HG02798 (cell line): ENCODE measurements around the gene AKR1C4.
"Not testable (repeated sequence)": the region's sequence is repeated elsewhere in the genome, so short reads cannot be mapped to it uniquely, and the experiment has no call there.

ENCODE experiments used
- ATAC-seq: cut with Tn5 transposase; IDR thresholded peaks from one replicate; pipeline ENCODE4 v1.9.1; 2021; ENCODE audit warnings: mild to moderate bottlenecking; ENCODE audit not compliant: unreplicated experiment, poor library complexity

The AKR1C4 gene

GRCh38 chr10:5199398-5199797 lies 2.8 kb downstream of the AKR1C4 start:
- no peak for ATAC-seq

DNA sequence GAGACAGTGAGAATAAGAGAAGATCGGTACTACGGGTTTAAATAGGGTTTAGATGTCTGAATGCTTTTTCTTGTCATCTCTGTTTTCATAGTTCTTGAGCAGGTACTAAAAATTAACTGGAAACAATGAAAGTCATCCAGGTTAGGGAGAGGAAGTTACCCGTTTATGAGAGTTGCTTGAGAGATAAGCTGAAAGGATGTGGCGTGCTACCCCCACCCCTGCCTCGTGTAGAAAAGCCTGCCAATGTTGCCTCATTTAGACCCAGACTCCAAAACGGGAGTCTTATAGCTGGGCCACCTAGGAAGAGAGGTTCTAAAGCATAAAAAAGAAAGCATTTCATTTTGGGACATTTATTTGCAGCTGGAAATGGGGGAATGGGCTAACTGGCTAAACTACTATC lies 10.2 kb downstream of the AKR1C4 start:
- no peak for ATAC-seq

DNA sequence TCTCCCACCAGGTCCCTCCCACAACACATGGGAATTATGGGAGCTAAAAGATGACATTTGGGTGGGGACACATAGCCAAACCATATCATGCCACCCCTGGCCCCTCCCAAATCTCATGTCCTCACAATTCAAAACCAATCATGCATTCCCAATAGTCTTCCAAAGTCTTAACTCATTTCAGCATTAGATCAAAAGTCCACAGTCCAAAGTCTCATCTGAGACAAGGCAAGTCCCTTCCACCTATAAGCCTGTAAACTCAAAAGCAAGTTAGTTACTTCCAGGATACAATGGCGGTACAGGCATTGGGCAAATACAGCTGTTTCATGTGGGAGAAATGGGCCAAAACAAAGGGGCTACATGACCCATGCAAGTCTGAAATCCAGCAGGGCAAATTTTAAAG lies 13.1 kb downstream of the AKR1C4 start:
- ATAC-seq, result not testable (repeated sequence)

GRCh38 chr10:5210261-5210660 lies 13.6 kb downstream of the AKR1C4 start:
- ATAC-seq, result not testable (repeated sequence)

DNA sequence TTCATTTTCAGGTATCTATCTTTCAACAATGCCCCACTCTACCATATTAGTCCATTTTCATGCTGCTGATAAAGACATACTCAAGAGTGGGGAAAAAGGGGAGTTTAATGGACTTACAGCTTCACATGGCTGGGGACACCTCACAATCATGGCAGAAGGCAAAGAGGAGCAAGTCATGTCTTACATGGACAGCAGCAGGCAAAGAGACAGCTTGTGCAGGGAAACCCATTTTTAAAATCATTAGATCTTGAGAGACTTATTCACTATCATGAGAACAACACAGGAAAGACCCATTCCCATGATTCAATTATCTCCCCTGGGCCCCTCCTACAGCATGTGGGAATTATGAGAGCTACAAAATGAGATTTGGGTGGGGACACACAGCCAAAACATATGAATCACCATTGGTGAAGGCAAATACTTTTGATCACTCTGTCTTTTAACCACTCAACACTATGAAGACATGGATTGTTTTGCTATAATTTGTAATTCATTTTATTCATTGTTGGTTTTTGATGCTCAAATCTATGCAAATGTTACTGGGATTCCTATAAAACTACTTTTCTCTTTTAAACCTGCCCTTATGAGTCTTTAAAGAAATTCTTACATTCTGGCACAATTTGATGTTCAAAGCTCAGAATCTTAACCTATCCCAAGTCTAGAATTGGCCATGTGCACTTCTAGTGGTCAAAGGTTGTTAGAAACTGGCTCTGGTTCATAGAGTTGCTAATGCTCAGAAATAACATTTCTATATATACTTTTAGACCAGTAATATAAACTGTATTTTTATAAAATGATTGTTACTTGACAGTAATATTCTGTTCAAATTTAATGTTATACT lies 15.3 kb downstream of the AKR1C4 start:
- ATAC-seq, result no peak

GRCh38 chr10:5216801-5217200 lies 20.2 kb downstream of the AKR1C4 start:
- ATAC-seq, result no peak

DNA sequence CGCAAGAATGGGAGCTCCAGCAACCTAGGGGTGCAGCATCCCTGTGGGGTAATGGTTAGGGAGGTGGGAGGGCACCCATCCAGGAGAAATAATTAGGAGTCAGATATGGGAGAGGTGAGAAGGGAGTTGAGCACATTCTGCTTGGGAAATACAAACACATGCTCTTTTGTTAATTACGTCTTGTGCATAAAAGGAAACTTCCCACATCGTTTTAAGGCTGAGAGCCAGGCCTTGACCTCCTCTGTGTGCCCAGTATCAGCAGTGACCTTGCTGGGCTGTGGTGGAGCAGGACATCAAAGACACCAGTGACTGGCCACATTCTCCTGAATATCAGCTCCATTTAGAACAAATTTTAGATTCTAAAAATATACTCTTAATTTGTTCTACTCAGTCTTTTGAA lies 22.6 kb downstream of the AKR1C4 start:
- ATAC-seq, result no peak

GRCh38 chr10:5222942-5223341 lies 26.3 kb downstream of the AKR1C4 start:
- not testable (repeated sequence) for ATAC-seq

DNA sequence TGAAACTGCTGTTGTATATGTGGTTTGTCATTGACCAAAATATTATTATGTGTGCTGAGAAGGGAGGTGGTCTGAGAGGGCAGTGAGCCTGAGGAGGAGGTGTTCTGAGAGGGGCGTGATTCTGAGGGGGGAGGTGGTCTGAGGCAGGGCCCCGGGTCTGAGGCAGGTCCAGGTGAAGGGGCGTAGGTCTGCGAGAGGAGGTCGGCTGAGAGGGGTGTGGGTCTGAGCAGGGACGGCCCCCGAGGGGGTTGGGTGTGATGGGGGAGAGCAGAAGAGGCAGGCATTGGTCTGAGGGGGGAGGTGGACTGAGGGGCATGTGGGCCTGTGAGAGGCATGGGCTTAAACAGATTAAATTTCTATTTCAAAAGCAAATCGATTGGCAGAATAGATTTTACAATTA lies 32.4 kb downstream of the AKR1C4 start:
- no peak for ATAC-seq

DNA sequence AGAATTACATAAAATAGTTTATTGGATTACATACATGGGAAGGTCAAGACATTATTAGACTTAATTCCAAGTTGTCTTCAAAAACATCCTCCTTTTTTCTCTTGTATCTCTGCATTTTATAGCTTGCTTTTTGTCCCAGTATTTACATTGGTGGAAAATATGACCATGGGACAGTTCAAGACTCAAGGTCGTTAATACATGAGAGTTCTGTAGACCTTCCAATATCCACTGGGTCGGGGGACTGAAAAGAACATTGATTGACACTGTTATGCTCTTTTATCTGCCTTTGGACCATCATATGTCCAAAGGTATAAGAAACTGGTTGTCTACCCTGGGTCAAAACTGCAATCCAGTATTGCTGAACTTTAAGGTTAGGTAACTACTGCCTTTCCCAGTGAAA lies 36.7 kb downstream of the AKR1C4 start:
- no peak for ATAC-seq

GRCh38 chr10:5234106-5234860 lies 37.6 kb downstream of the AKR1C4 start:
- ATAC-seq, result no peak

DNA sequence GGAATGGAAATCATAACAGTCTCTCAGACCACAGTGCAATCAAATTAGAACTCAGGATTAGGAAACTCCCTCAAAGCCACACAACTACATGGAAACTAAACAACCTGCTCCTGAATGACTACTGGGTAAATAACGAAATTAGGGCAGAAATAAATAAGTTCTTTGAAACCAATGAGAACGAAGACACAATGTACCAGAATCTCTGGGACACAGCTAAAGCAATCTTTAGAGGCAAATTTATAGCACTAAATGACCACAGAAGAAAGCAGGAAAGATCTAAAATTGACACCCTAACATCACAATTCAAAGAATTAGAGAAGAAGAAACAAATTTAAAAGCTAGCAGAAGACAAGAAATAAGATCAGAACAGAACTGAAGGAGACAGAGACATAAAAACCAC lies 40.9 kb downstream of the AKR1C4 start:
- not testable (repeated sequence) for ATAC-seq

GRCh38 chr10:5242585-5242984 lies 45.9 kb downstream of the AKR1C4 start:
- ATAC-seq, result no peak

GRCh38 chr10:5243521-5243987 lies 46.9 kb downstream of the AKR1C4 start:
- no peak for ATAC-seq

GRCh38 chr10:5252177-5253037 lies 55.8 kb downstream of the AKR1C4 start:
- ATAC-seq, result no peak

- ATAC-seq, result no peak
Observed at GRCh38 chr10:5254488-5254887, 57.9 kb downstream of the AKR1C4 start.

DNA sequence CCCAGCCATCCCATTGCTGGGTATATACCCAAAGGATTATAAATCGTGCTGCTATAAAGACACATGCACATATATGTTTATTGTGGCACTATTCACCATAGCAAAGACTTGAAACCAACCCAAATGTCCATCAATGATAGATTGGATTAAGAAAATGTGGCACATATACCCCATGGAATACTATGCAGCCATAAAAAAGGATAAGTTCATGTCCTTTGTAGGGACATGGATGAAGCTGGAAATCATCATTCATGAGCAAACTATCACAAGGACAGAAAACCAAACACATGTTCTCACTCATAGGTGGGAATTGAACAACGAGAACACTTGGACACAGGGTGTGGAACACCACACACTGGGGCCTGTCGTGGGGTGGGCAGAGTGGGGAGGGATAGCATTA lies 61.1 kb downstream of the AKR1C4 start:
- ATAC-seq, result not testable (repeated sequence)

- no peak for ATAC-seq
Observed at GRCh38 chr10:5259132-5259951, 62.7 kb downstream of the AKR1C4 start.

DNA sequence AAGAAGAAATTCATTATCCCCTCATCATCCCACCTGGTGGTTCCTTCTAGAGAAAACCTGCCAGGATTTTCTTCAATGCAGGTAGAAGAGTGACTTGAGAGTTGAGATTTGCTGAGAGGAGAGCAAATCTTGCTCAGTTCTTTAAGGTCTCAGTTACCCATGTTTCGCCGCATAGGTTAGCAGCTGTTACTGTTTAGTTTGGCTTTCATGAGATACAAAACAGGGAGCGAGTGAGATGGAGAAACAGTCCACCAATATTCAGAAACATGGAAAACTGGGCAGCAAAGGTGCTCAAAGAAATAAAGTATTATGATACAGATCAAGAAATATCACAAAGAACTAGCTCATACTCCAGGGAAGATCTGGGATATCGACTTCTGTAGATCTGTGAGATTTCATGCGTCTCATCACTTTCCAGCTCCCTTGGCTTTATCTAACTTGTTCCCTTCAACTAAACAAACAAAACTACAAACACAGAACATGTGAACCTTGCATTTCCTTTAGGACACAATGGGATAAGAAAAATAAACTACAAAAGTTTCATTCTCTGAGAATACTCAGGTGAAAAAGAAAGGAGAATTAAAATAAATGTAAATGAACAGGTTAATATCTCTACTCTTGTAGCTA lies 63.4 kb downstream of the AKR1C4 start:
- no peak for ATAC-seq
